Mesendoderm (in vitro differentiated cells): ENCODE results near the gene RIMKLA.

ENCODE experiments used
- DNase-seq: peaks from one replicate; pipeline ENCODE4 v3.0.0; 2013
- H2AK5ac ChIP-seq: 2 replicates; pipeline ENCODE4 v1.6.1; 2013; ENCODE audit warnings: low read length, inconsistent platforms
- H2BK120ac ChIP-seq: 2 replicates; pipeline ENCODE4 v1.6.1; 2013; ENCODE audit warnings: low read depth, mild to moderate bottlenecking, low read length, moderate library complexity, mixed read lengths
- H2BK15ac ChIP-seq: replicated peaks from 2 replicates; pipeline ENCODE4 v1.6.1; 2013; ENCODE audit warnings: low read depth, mild to moderate bottlenecking, moderate library complexity
- H2BK5ac ChIP-seq: 2 replicates; pipeline ENCODE4 v1.6.1; 2013; ENCODE audit warnings: low read length, inconsistent platforms
- H3K18ac ChIP-seq: 2 replicates; pipeline ENCODE4 v1.6.1; 2013; ENCODE audit warnings: mild to moderate bottlenecking, low read length, mixed read lengths
- H3K23ac ChIP-seq: one replicate; pipeline ENCODE4 v1.6.1; 2013; ENCODE audit warnings: low read length
- H3K27ac ChIP-seq: 2 replicates; pipeline ENCODE4 v1.5.1; 2013; ENCODE audit warnings: low read depth, mild to moderate bottlenecking, inconsistent platforms, low read length, moderate library complexity
- H3K27me3 ChIP-seq: 2 replicates; pipeline ENCODE4 v1.6.1; 2013; ENCODE audit warnings: low read length, control low read depth, mild to moderate bottlenecking, inconsistent platforms; ENCODE audit not compliant: insufficient read depth, poor library complexity
- H3K36me3 ChIP-seq: 2 replicates; pipeline ENCODE4 v1.6.1; 2013; ENCODE audit warnings: low read length, inconsistent platforms; ENCODE audit not compliant: control insufficient read depth, insufficient read depth
- H3K4ac ChIP-seq: one replicate; pipeline ENCODE4 v1.6.1; 2013; ENCODE audit warnings: low read depth, mild to moderate bottlenecking, low read length, moderate library complexity
- H3K4me1 ChIP-seq: 2 replicates; pipeline ENCODE4 v1.6.1; 2013; ENCODE audit warnings: low read depth, low read length, inconsistent platforms; ENCODE audit not compliant: control insufficient read depth
- H3K4me2 ChIP-seq: 2 replicates; pipeline ENCODE4 v1.6.1; 2013; ENCODE audit warnings: low read length
- H3K4me3 ChIP-seq: 2 replicates; pipeline ENCODE4 v1.5.1; 2013; ENCODE audit warnings: mild to moderate bottlenecking, low read length
- H3K56ac ChIP-seq: one replicate; pipeline ENCODE4 v1.6.1; 2013; ENCODE audit warnings: low read length
- H3K79me1 ChIP-seq: 2 replicates; pipeline ENCODE4 v1.6.1; 2013; ENCODE audit warnings: low read length, inconsistent platforms
- H3K79me2 ChIP-seq: 2 replicates; pipeline ENCODE4 v1.6.1; 2013; ENCODE audit warnings: mild to moderate bottlenecking, low read length; ENCODE audit not compliant: control insufficient read depth, insufficient read depth
- H3K9ac ChIP-seq: 2 replicates; pipeline ENCODE4 v1.6.1; 2013; ENCODE audit warnings: low read length, inconsistent platforms
- H4K5ac ChIP-seq: one replicate; pipeline ENCODE4 v1.6.1; 2013; ENCODE audit warnings: low read length
- H4K8ac ChIP-seq: one replicate; pipeline ENCODE4 v1.6.1; 2013; ENCODE audit warnings: low read depth, mild to moderate bottlenecking, control low read depth, low read length, moderate library complexity
- WGBS: extraction: QIAGEN DNeasy Blood & Tissue Kit; methylation state at CpG from one replicate; pipeline ENCODE4 v1.1.7; 2013; ENCODE audit warnings: low lambda C conversion rate, missing lambda C conversion rate; ENCODE audit not compliant: insufficient coverage; ENCODE audit errors: extremely low coverage; 5-methylcytosine and 5-hydroxymethylcytosine counted together

Gene RIMKLA

GRCh38 chr1:42462828-42463763 is 82.5 kb downstream of the RIMKLA start, which contains the start of gene CCDC30:
TSS of gene CCDC30 (plus strand) at chr1:42463286. CDS start at chr1:42480552, 17,266 bp downstream.
- Histone ChIP-seq H3K56ac (peak within 1 kb of the TSS; percentile 45), H2BK15ac (no peak within 1 kb of the TSS), H3K18ac (no peak within 1 kb of the TSS), H3K27me3 (no peaks in the 10 kb centered on the region), H4K8ac (no peak within 1 kb of the TSS), H3K4me3 (peak within 1 kb of the TSS; percentile 32), H2AK5ac (no peak within 1 kb of the TSS), H2BK120ac (no peak within 1 kb of the TSS), H3K79me1 (no peaks in the 10 kb centered on the region), H3K4me1 (no peaks in the 10 kb centered on the region), H3K23ac (no peak within 1 kb of the TSS), H3K9ac (peak within 1 kb of the TSS; percentile 57), H3K79me2 (no peaks in the 10 kb centered on the region), H3K27ac (peak within 1 kb of the TSS; percentile 53), H2BK5ac (no peak within 1 kb of the TSS), H3K4me2 (peak within 1 kb of the TSS; percentile 66), H3K4ac (no peak within 1 kb of the TSS), H4K5ac (no peak within 1 kb of the TSS), H3K36me3 (no peaks in the 10 kb centered on the region)
- WGBS: no CpG with 5 or more reads among the region's 59 CpGs
- DNase-seq: peak; percentile 100

GRCh38 chr1:42463921-42464320 is 83.3 kb downstream of the RIMKLA start:
- H3K36me3 ChIP-seq: no peaks in the 10 kb centered on the region
- H4K5ac ChIP-seq: no peak overlapping the region
- H3K9ac ChIP-seq: no peak overlapping the region
- no peak overlapping the region for H2BK120ac ChIP-seq
- H3K27me3 ChIP-seq: no peaks in the 10 kb centered on the region
- H2BK15ac ChIP-seq: no peak overlapping the region
- no peak overlapping the region for H2AK5ac ChIP-seq
- H3K27ac ChIP-seq: no peak overlapping the region
- no peaks in the 10 kb centered on the region for H3K4me1 ChIP-seq
- no peaks in the 10 kb centered on the region for H3K79me1 ChIP-seq
- H3K56ac ChIP-seq: no peak overlapping the region
- no CpG with 5 or more reads among the region's 3 CpGs for WGBS
- no peaks in the 10 kb centered on the region for H3K79me2 ChIP-seq
- H3K18ac ChIP-seq: no peak overlapping the region
- H3K4ac ChIP-seq: no peak overlapping the region
- peak; percentile 47 for DNase-seq
- H3K4me2 ChIP-seq: no peak overlapping the region
- no peak overlapping the region for H2BK5ac ChIP-seq
- no peak overlapping the region for H3K4me3 ChIP-seq
- no peak overlapping the region for H3K23ac ChIP-seq
- H4K8ac ChIP-seq: no peak overlapping the region

GRCh38 chr1:42466030-42466429 is 85.4 kb downstream of the RIMKLA start:
- DNase-seq: no peak
- H3K4me2 ChIP-seq: no peak overlapping the region
- no peaks in the 10 kb centered on the region for H3K79me2 ChIP-seq
- no peak overlapping the region for H4K5ac ChIP-seq
- no peak overlapping the region for H3K23ac ChIP-seq
- H2BK5ac ChIP-seq: no peak overlapping the region
- no peak overlapping the region for H3K4me3 ChIP-seq
- H3K4me1 ChIP-seq: no peaks in the 10 kb centered on the region
- no CpG with 5 or more reads among the region's 2 CpGs for WGBS
- no peak overlapping the region for H3K18ac ChIP-seq
- no peak overlapping the region for H4K8ac ChIP-seq
- H2BK120ac ChIP-seq: no peak overlapping the region
- no peak overlapping the region for H3K27ac ChIP-seq
- no peaks in the 10 kb centered on the region for H3K36me3 ChIP-seq
- H3K56ac ChIP-seq: no peak overlapping the region
- no peaks in the 10 kb centered on the region for H3K79me1 ChIP-seq
- no peak overlapping the region for H2BK15ac ChIP-seq
- no peak overlapping the region for H3K9ac ChIP-seq
- no peaks in the 10 kb centered on the region for H3K27me3 ChIP-seq
- H2AK5ac ChIP-seq: no peak overlapping the region
- H3K4ac ChIP-seq: no peak overlapping the region

DNA sequence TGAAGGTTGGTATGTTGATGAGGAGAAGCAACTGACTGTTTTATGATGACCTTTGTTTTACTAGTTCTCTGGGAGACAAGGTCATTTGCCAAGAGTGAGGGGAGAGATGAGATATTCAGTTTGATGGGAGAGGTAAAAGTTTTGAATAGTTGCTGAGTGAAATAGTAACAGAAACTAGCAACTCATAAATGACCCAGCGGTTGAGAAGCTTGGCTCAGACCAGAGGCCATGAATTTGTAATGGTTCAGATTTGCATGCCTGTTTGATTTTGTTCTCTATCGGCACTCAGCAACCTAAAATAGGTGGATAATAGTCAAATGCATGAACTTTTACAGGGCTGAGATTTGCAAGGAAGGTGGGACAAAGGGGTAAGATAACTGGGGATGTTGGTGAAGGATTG is 89.1 kb downstream of the RIMKLA start:
- H3K23ac ChIP-seq: no peak overlapping the region
- H3K4me3 ChIP-seq: no peak overlapping the region
- H3K36me3 ChIP-seq: no peaks in the 10 kb centered on the region
- H3K79me2 ChIP-seq: no peaks in the 10 kb centered on the region
- no peak overlapping the region for H3K56ac ChIP-seq
- no peak overlapping the region for H2BK5ac ChIP-seq
- no peak overlapping the region for H4K5ac ChIP-seq
- no peak for DNase-seq
- H3K9ac ChIP-seq: no peak overlapping the region
- no peak overlapping the region for H2BK120ac ChIP-seq
- WGBS: no CpG with 5 or more reads among the region's 2 CpGs
- H3K4ac ChIP-seq: no peak overlapping the region
- H3K79me1 ChIP-seq: no peaks in the 10 kb centered on the region
- H3K27ac ChIP-seq: no peak overlapping the region
- H3K27me3 ChIP-seq: no peaks in the 10 kb centered on the region
- no peaks in the 10 kb centered on the region for H3K4me1 ChIP-seq
- H3K4me2 ChIP-seq: no peak overlapping the region
- H2AK5ac ChIP-seq: no peak overlapping the region
- H2BK15ac ChIP-seq: no peak overlapping the region
- H3K18ac ChIP-seq: no peak overlapping the region
- no peak overlapping the region for H4K8ac ChIP-seq
